Adrenal gland (tissue), 12 donors: ENCODE measurements around the gene TSHZ2. TPM values are rescaled to one million over a fixed set of nuclear protein-coding genes. Genes with fewer than 3 reads are reported as not detected.
A peak's percentile ranks its signal among the peaks of the same experiment; 100 is the strongest.

ENCODE experiments used
- DNase-seq, 7 donors: peaks; one replicate each; pipeline ENCODE4 v3.0.0-alpha.2; 2019 to 2020
- H3K27ac ChIP-seq, 5 donors: fragments of 200-600 bp; sonication (generic) in 4 of 5; 1 replicate in 3 of 5; 2 replicates in 2 of 5; pipeline versions ENCODE4 v1.5.1 to v1.8.0; 2016 to 2020; ENCODE audit warnings: mild to moderate bottlenecking in 1 of 5
- H3K27me3 ChIP-seq: fragments of 200-600 bp; 2 replicates; pipeline ENCODE4 v1.8.0; 2021
- H3K36me3 ChIP-seq, 2 donors: fragments of 200-600 bp; replicated peaks in 1 of 2; 1 replicate in 1 of 2; 2 replicates in 1 of 2; pipeline versions ENCODE4 v1.5.1 to v1.8.0; 2018 to 2022
- H3K4me1 ChIP-seq, 2 donors: fragments of 200-600 bp; replicated peaks in 1 of 2; 1 replicate in 1 of 2; 2 replicates in 1 of 2; pipeline versions ENCODE4 v1.5.1 to v1.8.0; 2018 to 2021
- H3K4me3 ChIP-seq, 4 donors: fragments of 200-600 bp; sonication (generic) in 3 of 4; one replicate each; pipeline ENCODE4 v1.5.1; 2016 to 2018
- H3K9me3 ChIP-seq, 3 donors: fragments of 200-600 bp; sonication (generic) in 1 of 3; replicated peaks in 1 of 3; 1 replicate in 2 of 3; 2 replicates in 1 of 3; pipeline versions ENCODE4 v1.5.1 to v1.8.0; 2016 to 2021
- CTCF ChIP-seq, 6 experiments: fragments of 450-650 bp in 4 of 6; fragments of 200-600 bp in 2 of 6; sonication (generic) in 1 of 6; IDR thresholded peaks; 1 replicate in 5 of 6; 2 replicates in 1 of 6; pipeline versions ENCODE4 v1.5.1 to v1.8.0; 2016 to 2021; ENCODE audit warnings: antibody characterized with exemption in 6 of 6, mild to moderate bottlenecking in 2 of 6, moderate library complexity in 1 of 6
- POLR2A ChIP-seq, 2 donors: fragments of 450-650 bp; IDR thresholded peaks; one replicate each; pipeline ENCODE4 v1.6.1; 2017; ENCODE audit warnings: antibody characterized with exemption in 2 of 2, mild to moderate bottlenecking in 2 of 2, moderate library complexity in 1 of 2
- WGBS, 4 donors: extraction: QIAGEN DNeasy Blood & Tissue Kit in 2 of 4; methylation state at CpG; one replicate each; pipeline versions ENCODE4 v1.1.5 to v1.1.7; 2013 to 2017; 5-methylcytosine and 5-hydroxymethylcytosine counted together
- intact Hi-C, 2 donors: fragments of 100-400 bp; cut with DNase I; formaldehyde crosslinking; loops; one replicate each; pipeline versions ENCODE4 v1.14.1 to v1.15.0; 2022 to 2023
- polyA plus RNA-seq, 3 donors: library from polyadenylated mRNA; stranded (reverse); fragments of 200-250 nt in 2 of 3; fragments of 350-450 nt in 1 of 3; fragmentation: Illumina TruSeq in 1 of 3; extraction: RNeasy Lipid Tissue Mini Kit (QIAGEN cat#74804) in 1 of 3; gene quantifications; one replicate each; pipeline ENCODE4 v1.2.3, GENCODE V29; 2013 to 2014
- total RNA-seq, 9 donors: library from RNA; depleted of rRNA in 4 of 9; stranded (reverse); fragments of >200 nt in 4 of 9; fragments of 120-200 nt in 1 of 9; fragmentation: NEBNext Ultra II Directional in 1 of 9; extraction: Animal tissue kit (Norgen Biotek cat#: 25700) in 1 of 9; gene quantifications; one replicate each; pipeline versions ENCODE4 v1.1.0 to v1.2.4, GENCODE V29; 2013 to 2023
- donor health status: healthy with polysubstance abuse.
- donor health status: Bipolar disorder and iron deficiency.
- donor health status: DM: yes; HTN: yes; CAD: no.
- donor health status: DM: no; HTN: no; CAD: no.
- donor health status: DM: no; HTN: no; CAD: no.
- donor health status: DM: yes; HTN: yes; CAD: no.

The TSHZ2 gene
- total and polyA plus RNA-seq, 12 donors, result 20.5 to 87.1 (median 52.4) TPM

- H3K9me3 ChIP-seq, result no peaks in the 10 kb centered on the region
- no peak overlapping the region for H3K4me3 ChIP-seq
- H3K27me3 ChIP-seq, result no peaks in the 10 kb centered on the region
- no peak for DNase-seq
- TF ChIP-seq POLR2A (IDR thresholded peaks at IDR 0.05) (no peak), CTCF (IDR thresholded peaks at IDR 0.05) (no peak)
- H3K27ac ChIP-seq, result peak overlapping the region in 2 of 5 donors; percentile 11 to 54
- peaks cover 14 to 25% of the 10 kb centered on the region in 2 donors for H3K4me1 ChIP-seq
- intact Hi-C loops, result no loop called here
- WGBS, 4 donors, result 42 to 56% (median 44%) methylated on average over 3 of the region's 3 CpGs
- no peaks in the 10 kb centered on the region for H3K36me3 ChIP-seq
Measured at GRCh38 chr20:52993076-52993475, 20.9 kb downstream of the TSHZ2 start.

GRCh38 chr20:52994184-52994970 is 22.2 kb downstream of the TSHZ2 start:
- Histone ChIP-seq H3K9me3 (no peaks in the 10 kb centered on the region), H3K4me1 (peaks cover 14 to 25% of the 10 kb centered on the region in 2 donors), H3K27me3 (no peaks in the 10 kb centered on the region), H3K27ac (no peak overlapping the region), H3K4me3 (no peak overlapping the region), H3K36me3 (no peaks in the 10 kb centered on the region)
- WGBS, 4 donors, result 78 to 86% (median 83%) methylated on average over 10 of the region's 10 CpGs
- TF ChIP-seq CTCF (IDR thresholded peaks at IDR 0.05) (no peak), POLR2A (IDR thresholded peaks at IDR 0.05) (no peak)
- no peak for DNase-seq
- intact Hi-C loops, result no loop called here

GRCh38 chr20:52996130-52996529 is 24.0 kb downstream of the TSHZ2 start:
- H3K9me3 ChIP-seq, result no peaks in the 10 kb centered on the region
- no peak for TF ChIP-seq CTCF (IDR thresholded peaks at IDR 0.05)
- TF ChIP-seq POLR2A (IDR thresholded peaks at IDR 0.05), result no peak
- H3K4me3 ChIP-seq, result no peak overlapping the region
- no peaks in the 10 kb centered on the region for H3K27me3 ChIP-seq
- no peaks in the 10 kb centered on the region for H3K36me3 ChIP-seq
- 92 to 97% (median 95%) methylated on average over 1 of the region's 1 CpG for WGBS, 4 donors
- no peak overlapping the region for H3K27ac ChIP-seq
- H3K4me1 ChIP-seq, result peaks cover 19 to 30% of the 10 kb centered on the region in 2 donors
- intact Hi-C loops, result no loop called here
- DNase-seq, result no peak

GRCh38 chr20:52996658-52997057 is 24.5 kb downstream of the TSHZ2 start:
- Histone ChIP-seq H3K27ac (no peak overlapping the region), H3K9me3 (no peaks in the 10 kb centered on the region), H3K36me3 (no peaks in the 10 kb centered on the region), H3K4me3 (no peak overlapping the region), H3K4me1 (peaks cover 19 to 35% of the 10 kb centered on the region in 2 donors), H3K27me3 (no peaks in the 10 kb centered on the region)
- intact Hi-C loops, result no loop called here
- whole genome bisulfite sequencing, 4 donors, result 86 to 91% (median 89%) methylated on average over 6 of the region's 6 CpGs
- TF ChIP-seq CTCF (IDR thresholded peaks at IDR 0.05) (no peak), POLR2A (IDR thresholded peaks at IDR 0.05) (no peak)
- DNase-seq, result no peak
